PC-9 (cell line): Measurements from ENCODE around the gene ST6GALNAC3. TPM values are rescaled to one million over a fixed set of nuclear protein-coding genes. Genes with fewer than 3 reads are reported as not detected.

Experiments
- BruUV-seq: library from RNA; stranded (reverse); fragments of 400-500 nt; replicated peaks from 2 replicates; lab custom pipeline; 2021; lab: Mats Ljungman, UMichigan
- CTCF ChIA-PET: fragments of 300-600 bp; sonication (Branson Sonifier 250); formaldehyde crosslinking; loops from one replicate; lab custom pipeline; 2022; ENCODE audit warnings: antibody characterized with exemption; lab: Charles Lee
- POLR2A ChIA-PET: fragments of 300-600 bp; sonication (Branson Sonifier 250); formaldehyde crosslinking; loops from one replicate; lab custom pipeline; 2022; ENCODE audit warnings: antibody characterized with exemption; ENCODE audit not compliant: unreplicated experiment; lab: Charles Lee
- DNase-seq, 2 experiments: peaks; one replicate each; pipeline versions ENCODE4 v3.0.0 to v3.0.0-alpha.2; 2015 to 2022; ENCODE audit warnings: mixed read lengths in 1 of 2
- H2AFZ ChIP-seq: fragments of 200-600 bp; sonication (generic); 2 replicates; pipeline ENCODE4 v1.8.1; 2017; ENCODE audit warnings: antibody characterized with exemption
- H3F3A ChIP-seq: fragments of 200-600 bp; sonication (generic); 2 replicates; pipeline ENCODE4 v1.8.1; 2017; ENCODE audit warnings: antibody characterized with exemption, mild to moderate bottlenecking, low read depth; ENCODE audit not compliant: insufficient read depth
- H3K27ac ChIP-seq: fragments of 200-600 bp; sonication (generic); 2 replicates; pipeline ENCODE4 v1.6.1; 2016; ENCODE audit warnings: mixed run types
- H3K27me3 ChIP-seq: fragments of 200-600 bp; sonication (generic); 2 replicates; pipeline ENCODE4 v1.6.1; 2016; ENCODE audit warnings: low read depth, mixed run types; ENCODE audit not compliant: insufficient read depth
- H3K36me3 ChIP-seq: fragments of 200-600 bp; sonication (generic); 2 replicates; pipeline ENCODE4 v1.6.1; 2016; ENCODE audit warnings: low read depth, mixed run types
- H3K4me1 ChIP-seq: fragments of 200-600 bp; sonication (generic); replicated peaks from 2 replicates; pipeline ENCODE4 v1.6.1; 2016; ENCODE audit warnings: mixed run types; ENCODE audit not compliant: insufficient read depth
- H3K4me2 ChIP-seq: fragments of 200-600 bp; sonication (generic); 2 replicates; pipeline ENCODE4 v1.6.1; 2017; ENCODE audit warnings: mixed run types
- H3K4me3 ChIP-seq: fragments of 200-600 bp; sonication (generic); 2 replicates; pipeline ENCODE4 v1.6.1; 2016; ENCODE audit warnings: mixed run types
- H3K79me2 ChIP-seq: fragments of 200-600 bp; sonication (generic); 2 replicates; pipeline ENCODE4 v1.6.1; 2017; ENCODE audit warnings: low read depth, mixed run types
- H3K9me2 ChIP-seq: fragments of 200-600 bp; sonication (generic); 2 replicates; pipeline ENCODE4 v1.8.1; 2017; ENCODE audit warnings: mild to moderate bottlenecking; ENCODE audit not compliant: insufficient read depth
- H3K9me3 ChIP-seq: fragments of 200-600 bp; sonication (generic); 2 replicates; pipeline ENCODE4 v1.8.1; 2016; ENCODE audit warnings: low read depth; ENCODE audit not compliant: insufficient read depth
- H4K20me1 ChIP-seq: fragments of 200-600 bp; sonication (generic); 2 replicates; pipeline ENCODE4 v1.8.1; 2017; ENCODE audit not compliant: insufficient read depth
- EZH2 ChIP-seq: fragments of 200-600 bp; sonication (generic); IDR thresholded peaks from 2 replicates; pipeline ENCODE4 v1.8.0; 2017; ENCODE audit warnings: antibody characterized with exemption, low read depth
- intact Hi-C: fragments of 100-400 bp; cut with micrococcal nuclease; formaldehyde crosslinking; loops from one replicate; pipeline ENCODE4 v1.10.0; 2022; ENCODE audit not compliant: unreplicated experiment
- total RNA-seq: library from RNA; stranded (reverse); gene quantifications from 2 replicates; pipeline ENCODE4 v1.2.3, GENCODE V29; 2021
- TF ChIP-seq, protein P1 (sequence below): fragments of 200-600 bp; sonication (generic); conservative IDR thresholded peaks from 2 replicates; pipeline ENCODE4 v1.6.1; 2017; ENCODE audit warnings: mixed run types, antibody characterized with exemption, mild to moderate bottlenecking, moderate library complexity

The ST6GALNAC3 gene
- total RNA-seq, 1 experiment from 2014 or later = 0.04 TPM

DNA sequence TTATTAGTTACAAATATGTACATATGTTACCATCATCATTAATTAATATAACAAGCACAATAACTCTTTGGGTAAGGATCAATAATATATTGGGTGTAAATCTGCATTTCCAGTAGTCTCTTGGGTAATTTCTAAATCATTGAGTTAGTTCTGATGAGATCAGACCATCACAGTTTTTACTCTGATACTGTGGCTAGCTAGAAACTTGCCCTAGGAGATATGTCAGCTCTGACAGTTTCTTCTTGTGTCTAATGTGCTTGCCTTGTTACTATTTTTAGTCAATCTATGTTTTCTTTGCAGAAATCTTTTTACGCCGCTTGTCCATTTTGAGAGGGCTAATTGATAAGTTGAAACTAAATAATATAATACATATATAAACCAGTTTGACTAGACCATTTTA lies 507.2 kb downstream of the ST6GALNAC3 start:
- no peaks in the 10 kb centered on the region for H4K20me1 ChIP-seq
- POLR2A ChIA-PET = no interaction called here
- no peaks in the 10 kb centered on the region for H3K79me2 ChIP-seq
- H3K9me2 ChIP-seq = no peaks in the 10 kb centered on the region
- no peaks in the 10 kb centered on the region for H3K9me3 ChIP-seq
- BruUV-seq = no TSS peak
- no peaks in the 10 kb centered on the region for H3K27me3 ChIP-seq
- H2AFZ ChIP-seq = no peak overlapping the region
- CTCF ChIA-PET = no interaction called here
- DNase-seq = no peak
- no peaks in the 10 kb centered on the region for H3K36me3 ChIP-seq
- no peak overlapping the region for H3K27ac ChIP-seq
- TF ChIP-seq, protein P1, sequence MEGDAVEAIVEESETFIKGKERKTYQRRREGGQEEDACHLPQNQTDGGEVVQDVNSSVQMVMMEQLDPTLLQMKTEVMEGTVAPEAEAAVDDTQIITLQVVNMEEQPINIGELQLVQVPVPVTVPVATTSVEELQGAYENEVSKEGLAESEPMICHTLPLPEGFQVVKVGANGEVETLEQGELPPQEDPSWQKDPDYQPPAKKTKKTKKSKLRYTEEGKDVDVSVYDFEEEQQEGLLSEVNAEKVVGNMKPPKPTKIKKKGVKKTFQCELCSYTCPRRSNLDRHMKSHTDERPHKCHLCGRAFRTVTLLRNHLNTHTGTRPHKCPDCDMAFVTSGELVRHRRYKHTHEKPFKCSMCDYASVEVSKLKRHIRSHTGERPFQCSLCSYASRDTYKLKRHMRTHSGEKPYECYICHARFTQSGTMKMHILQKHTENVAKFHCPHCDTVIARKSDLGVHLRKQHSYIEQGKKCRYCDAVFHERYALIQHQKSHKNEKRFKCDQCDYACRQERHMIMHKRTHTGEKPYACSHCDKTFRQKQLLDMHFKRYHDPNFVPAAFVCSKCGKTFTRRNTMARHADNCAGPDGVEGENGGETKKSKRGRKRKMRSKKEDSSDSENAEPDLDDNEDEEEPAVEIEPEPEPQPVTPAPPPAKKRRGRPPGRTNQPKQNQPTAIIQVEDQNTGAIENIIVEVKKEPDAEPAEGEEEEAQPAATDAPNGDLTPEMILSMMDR = no peak
- no peak for TF ChIP-seq EZH2
- H3K4me1 ChIP-seq = no peaks in the 10 kb centered on the region
- intact Hi-C loops = no loop called here
- no peaks in the 10 kb centered on the region for H3F3A ChIP-seq
- no peak overlapping the region for H3K4me3 ChIP-seq
- H3K4me2 ChIP-seq = no peak overlapping the region

DNA sequence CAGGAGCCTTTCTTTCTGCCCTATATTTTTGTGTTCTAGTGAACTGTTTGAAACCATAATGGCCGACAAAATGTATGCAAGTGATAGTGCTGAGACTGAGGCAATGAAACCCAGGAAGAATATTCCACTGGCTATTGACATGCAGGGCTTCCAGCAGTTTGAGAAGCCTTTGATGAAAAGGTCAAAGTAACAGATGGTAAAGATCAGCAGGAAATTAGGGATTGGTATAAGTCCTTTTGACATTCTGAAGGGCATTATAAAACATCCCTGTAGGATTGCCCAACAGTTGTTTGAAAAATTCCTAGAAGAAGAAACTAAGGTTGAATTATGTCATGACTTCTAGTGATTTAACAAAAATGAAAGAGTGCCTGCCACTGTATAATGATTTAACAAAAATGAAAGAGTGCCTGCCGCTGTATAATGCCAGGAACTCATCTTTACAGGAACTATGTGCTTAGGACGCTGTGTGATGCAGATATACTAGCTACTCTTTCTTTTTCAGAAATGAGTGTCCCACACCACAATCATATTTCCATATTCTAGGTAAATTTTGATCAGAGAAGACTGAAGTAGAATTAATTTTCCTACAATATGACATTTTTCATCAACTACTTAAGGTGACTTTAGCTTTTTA lies 508.8 kb downstream of the ST6GALNAC3 start:
- H3K27me3 ChIP-seq = no peaks in the 10 kb centered on the region
- no peak overlapping the region for H2AFZ ChIP-seq
- H3K9me3 ChIP-seq = no peaks in the 10 kb centered on the region
- H3K4me3 ChIP-seq = no peak overlapping the region
- no peak for DNase-seq
- no TSS peak for BruUV-seq
- no peaks in the 10 kb centered on the region for H3K36me3 ChIP-seq
- POLR2A ChIA-PET = no interaction called here
- intact Hi-C loops = no loop called here
- no peak for TF ChIP-seq EZH2
- TF ChIP-seq, protein P1 = no peak
- H4K20me1 ChIP-seq = no peaks in the 10 kb centered on the region
- CTCF ChIA-PET = no interaction called here
- no peaks in the 10 kb centered on the region for H3K79me2 ChIP-seq
- H3K4me2 ChIP-seq = no peak overlapping the region
- no peaks in the 10 kb centered on the region for H3K4me1 ChIP-seq
- no peak overlapping the region for H3K27ac ChIP-seq
- H3K9me2 ChIP-seq = no peaks in the 10 kb centered on the region
- no peaks in the 10 kb centered on the region for H3F3A ChIP-seq

DNA sequence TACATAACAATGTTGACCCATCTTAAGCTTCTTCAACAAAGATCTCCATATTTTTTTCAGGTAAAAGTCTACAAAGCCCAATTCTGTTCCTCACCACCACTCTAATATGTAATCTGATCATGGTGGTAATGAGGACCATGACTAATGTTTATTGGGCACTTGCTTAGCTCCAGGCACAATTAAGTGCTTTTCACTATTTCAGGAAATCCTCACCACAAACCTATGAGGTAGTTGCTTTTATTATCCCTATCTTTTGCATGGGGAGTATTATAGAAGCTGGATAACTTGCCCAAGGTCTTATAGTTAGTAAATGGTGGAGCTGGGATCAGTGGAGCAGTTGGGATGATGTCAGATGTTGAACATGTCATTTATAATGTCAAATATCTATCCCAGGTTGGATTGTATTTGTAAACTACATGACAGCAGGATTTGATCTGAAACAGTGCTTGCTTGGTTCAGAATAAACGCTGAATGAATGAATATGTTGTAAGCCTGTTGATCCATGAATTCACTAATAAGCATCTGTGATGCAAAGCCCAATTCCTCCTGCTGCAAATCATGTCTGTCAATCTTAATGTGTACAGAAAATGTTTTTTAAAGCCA lies 509.4 kb downstream of the ST6GALNAC3 start:
- intact Hi-C loops = no loop called here
- H3K4me1 ChIP-seq = no peaks in the 10 kb centered on the region
- POLR2A ChIA-PET = no interaction called here
- no peaks in the 10 kb centered on the region for H3K9me3 ChIP-seq
- H3K36me3 ChIP-seq = no peaks in the 10 kb centered on the region
- H3K27me3 ChIP-seq = no peaks in the 10 kb centered on the region
- no peak for DNase-seq
- H3K79me2 ChIP-seq = no peaks in the 10 kb centered on the region
- no peak overlapping the region for H3K4me2 ChIP-seq
- H2AFZ ChIP-seq = no peak overlapping the region
- no peaks in the 10 kb centered on the region for H3K9me2 ChIP-seq
- H3K27ac ChIP-seq = no peak overlapping the region
- no peaks in the 10 kb centered on the region for H3F3A ChIP-seq
- no peaks in the 10 kb centered on the region for H4K20me1 ChIP-seq
- no TSS peak for BruUV-seq
- TF ChIP-seq EZH2 = no peak
- TF ChIP-seq, protein P1 = no peak
- H3K4me3 ChIP-seq = no peak overlapping the region
- CTCF ChIA-PET = no interaction called here
